ENCODE results near the gene LRP1B. TPM values are rescaled to one million over a fixed set of nuclear protein-coding genes. Genes with fewer than 3 reads are reported as not detected.

Gene LRP1B
- total RNA-seq, 3 donors from 2014 or later: 2.3 to 29.8 (median 21.8) TPM

- H3K9me3 ChIP-seq: no peaks in the 10 kb centered on the region
- DNase-seq (ENCODE audit: low spot score in 2 of 2): no peak
- intact Hi-C loops (cut with DNase I; ENCODE audit: low total_unique reads): no loop called here
- TF ChIP-seq POLR2AphosphoS5 (IDR thresholded peaks at IDR 0.05): no peak
- no peak for TF ChIP-seq CTCF (IDR thresholded peaks at IDR 0.05)
- no peak for TF ChIP-seq POLR2A (IDR thresholded peaks at IDR 0.05)
- H3K36me3 ChIP-seq: no peaks in the 10 kb centered on the region
- H3K4me3 ChIP-seq: no peak overlapping the region
- no peak overlapping the region for H3K27ac ChIP-seq
- no peaks in the 10 kb centered on the region for H3K4me1 ChIP-seq
- no peaks in the 10 kb centered on the region for H3K27me3 ChIP-seq
Measured at GRCh38 chr2:141455877-141456276, 674.9 kb downstream of the LRP1B start.

GRCh38 chr2:141455211-141455826 is 675.5 kb downstream of the LRP1B start:
- no peaks in the 10 kb centered on the region for H3K36me3 ChIP-seq
- no peak overlapping the region for H3K27ac ChIP-seq
- intact Hi-C loops (cut with DNase I; ENCODE audit: low total_unique reads): no loop called here
- H3K4me1 ChIP-seq: no peaks in the 10 kb centered on the region
- H3K27me3 ChIP-seq: no peaks in the 10 kb centered on the region
- no peaks in the 10 kb centered on the region for H3K9me3 ChIP-seq
- no peak for TF ChIP-seq POLR2A (IDR thresholded peaks at IDR 0.05)
- TF ChIP-seq CTCF (IDR thresholded peaks at IDR 0.05): no peak
- no peak for TF ChIP-seq POLR2AphosphoS5 (IDR thresholded peaks at IDR 0.05)
- H3K4me3 ChIP-seq: no peak overlapping the region
- DNase-seq (ENCODE audit: low spot score in 2 of 2): no peak

- Histone ChIP-seq H3K27ac (no peak overlapping the region), H3K36me3 (no peaks in the 10 kb centered on the region), H3K27me3 (no peaks in the 10 kb centered on the region), H3K9me3 (peaks cover 0 to 9% of the 10 kb centered on the region in 2 donors), H3K4me3 (no peak overlapping the region), H3K4me1 (no peaks in the 10 kb centered on the region)
- intact Hi-C loops (cut with DNase I; ENCODE audit: low total_unique reads): no loop called here
- DNase-seq (ENCODE audit: low spot score in 2 of 2): no peak
- TF ChIP-seq POLR2A (IDR thresholded peaks at IDR 0.05) (no peak), POLR2AphosphoS5 (IDR thresholded peaks at IDR 0.05) (no peak), CTCF (IDR thresholded peaks at IDR 0.05) (no peak)
Measured at GRCh38 chr2:141440072-141440635, 690.7 kb downstream of the LRP1B start.

- H3K27ac ChIP-seq: no peak overlapping the region
- TF ChIP-seq POLR2AphosphoS5 (IDR thresholded peaks at IDR 0.05) (no peak), POLR2A (IDR thresholded peaks at IDR 0.05) (no peak), CTCF (IDR thresholded peaks at IDR 0.05) (no peak)
- DNase-seq (ENCODE audit: low spot score in 2 of 2): no peak
- no peak overlapping the region for H3K4me3 ChIP-seq
- H3K4me1 ChIP-seq: no peaks in the 10 kb centered on the region
- H3K36me3 ChIP-seq: no peaks in the 10 kb centered on the region
- intact Hi-C loops (cut with DNase I; ENCODE audit: low total_unique reads): no loop called here
- no peaks in the 10 kb centered on the region for H3K27me3 ChIP-seq
- H3K9me3 ChIP-seq: peaks cover 0 to 9% of the 10 kb centered on the region in 2 donors
Measured at GRCh38 chr2:141439524-141439923, 691.3 kb downstream of the LRP1B start.

- Histone ChIP-seq H3K4me3 (no peak overlapping the region), H3K9me3 (peaks cover 0 to 4% of the 10 kb centered on the region in 2 donors), H3K27me3 (no peaks in the 10 kb centered on the region), H3K4me1 (no peaks in the 10 kb centered on the region), H3K27ac (no peak overlapping the region), H3K36me3 (no peaks in the 10 kb centered on the region)
- intact Hi-C loops (cut with DNase I; ENCODE audit: low total_unique reads): no loop called here
- no peak for DNase-seq (ENCODE audit: low spot score in 2 of 2)
- TF ChIP-seq POLR2A (IDR thresholded peaks at IDR 0.05) (no peak), POLR2AphosphoS5 (IDR thresholded peaks at IDR 0.05) (no peak), CTCF (IDR thresholded peaks at IDR 0.05) (no peak)
Measured at GRCh38 chr2:141438536-141438935, 692.3 kb downstream of the LRP1B start.

Data from breast epithelium (tissue), 4 donors.